Measurements from ENCODE around the gene PJA1. TPM values are rescaled to one million over a fixed set of nuclear protein-coding genes. Genes with fewer than 3 reads are reported as not detected.

The PJA1 gene
- total RNA-seq, 1 experiment from 2014 or later, result 43.1 TPM

DNA sequence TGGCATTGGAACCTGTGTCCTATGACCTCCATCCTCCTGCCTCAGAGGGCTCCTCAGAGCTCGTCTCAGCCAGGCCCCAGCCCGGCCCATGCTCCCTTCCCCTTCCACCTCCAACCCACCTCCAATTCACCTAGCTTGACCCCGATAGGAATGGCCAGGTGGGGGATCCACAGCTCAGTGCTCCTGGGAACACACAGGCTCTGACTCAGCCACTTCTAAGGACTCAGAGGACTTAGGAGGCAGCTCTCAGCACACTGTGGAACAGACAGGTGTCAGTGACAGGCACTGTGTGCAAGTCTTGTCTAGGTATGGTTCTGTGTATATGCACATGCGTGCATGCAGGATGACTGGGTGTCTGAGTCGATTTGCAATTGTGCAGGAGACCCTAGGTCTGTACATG lies 44.8 kb downstream of the PJA1 start:
- H3K4me1 Mint-ChIP-seq, result peaks cover 6% of the 10 kb centered on the region; the same call in 1 of the 2 replicates
- H3K4me3 Mint-ChIP-seq, result no peak overlapping the region
- H3K27me3 Mint-ChIP-seq (ENCODE audit: low read depth), result peaks cover 3% of the 10 kb centered on the region
- ChIA-PET CTCF (interaction anchor here (2.1 to 2.3 kb wide), 3 partner anchors 8 to 101 kb away, joined by 11 to 18 read pairs (median 11); no protein-coding TSS in a partner anchor), POLR2A (no interaction called here)
- no peak overlapping the region for H3K27ac Mint-ChIP-seq
- ATAC-seq, result no peak
- no peak for DNase-seq (ENCODE audit: low spot score)
- H3K9me3 Mint-ChIP-seq, result no peaks in the 10 kb centered on the region
- TF ChIP-seq ZNF416 (CRISPR knock-in tag; IDR thresholded peaks at IDR 0.05) (no peak), SMAD4 (CRISPR knock-in tag; IDR thresholded peaks at IDR 0.05) (no peak), CREM (CRISPR knock-in tag; IDR thresholded peaks at IDR 0.05) (no peak), OVOL2 (CRISPR knock-in tag; IDR thresholded peaks at IDR 0.05; ENCODE audit: borderline replicate concordance) (no peak), JAZF1 (CRISPR knock-in tag; IDR thresholded peaks at IDR 0.05) (no peak), ETV6 (CRISPR knock-in tag; IDR thresholded peaks at IDR 0.05) (no peak), ZNF263 (CRISPR knock-in tag; IDR thresholded peaks at IDR 0.05; ENCODE audit: low read depth) (no peak)
- TF ChIP-seq, protein P1, sequence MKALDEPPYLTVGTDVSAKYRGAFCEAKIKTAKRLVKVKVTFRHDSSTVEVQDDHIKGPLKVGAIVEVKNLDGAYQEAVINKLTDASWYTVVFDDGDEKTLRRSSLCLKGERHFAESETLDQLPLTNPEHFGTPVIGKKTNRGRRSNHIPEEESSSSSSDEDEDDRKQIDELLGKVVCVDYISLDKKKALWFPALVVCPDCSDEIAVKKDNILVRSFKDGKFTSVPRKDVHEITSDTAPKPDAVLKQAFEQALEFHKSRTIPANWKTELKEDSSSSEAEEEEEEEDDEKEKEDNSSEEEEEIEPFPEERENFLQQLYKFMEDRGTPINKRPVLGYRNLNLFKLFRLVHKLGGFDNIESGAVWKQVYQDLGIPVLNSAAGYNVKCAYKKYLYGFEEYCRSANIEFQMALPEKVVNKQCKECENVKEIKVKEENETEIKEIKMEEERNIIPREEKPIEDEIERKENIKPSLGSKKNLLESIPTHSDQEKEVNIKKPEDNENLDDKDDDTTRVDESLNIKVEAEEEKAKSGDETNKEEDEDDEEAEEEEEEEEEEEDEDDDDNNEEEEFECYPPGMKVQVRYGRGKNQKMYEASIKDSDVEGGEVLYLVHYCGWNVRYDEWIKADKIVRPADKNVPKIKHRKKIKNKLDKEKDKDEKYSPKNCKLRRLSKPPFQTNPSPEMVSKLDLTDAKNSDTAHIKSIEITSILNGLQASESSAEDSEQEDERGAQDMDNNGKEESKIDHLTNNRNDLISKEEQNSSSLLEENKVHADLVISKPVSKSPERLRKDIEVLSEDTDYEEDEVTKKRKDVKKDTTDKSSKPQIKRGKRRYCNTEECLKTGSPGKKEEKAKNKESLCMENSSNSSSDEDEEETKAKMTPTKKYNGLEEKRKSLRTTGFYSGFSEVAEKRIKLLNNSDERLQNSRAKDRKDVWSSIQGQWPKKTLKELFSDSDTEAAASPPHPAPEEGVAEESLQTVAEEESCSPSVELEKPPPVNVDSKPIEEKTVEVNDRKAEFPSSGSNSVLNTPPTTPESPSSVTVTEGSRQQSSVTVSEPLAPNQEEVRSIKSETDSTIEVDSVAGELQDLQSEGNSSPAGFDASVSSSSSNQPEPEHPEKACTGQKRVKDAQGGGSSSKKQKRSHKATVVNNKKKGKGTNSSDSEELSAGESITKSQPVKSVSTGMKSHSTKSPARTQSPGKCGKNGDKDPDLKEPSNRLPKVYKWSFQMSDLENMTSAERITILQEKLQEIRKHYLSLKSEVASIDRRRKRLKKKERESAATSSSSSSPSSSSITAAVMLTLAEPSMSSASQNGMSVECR (CRISPR knock-in tag; IDR thresholded peaks at IDR 0.05; ENCODE audit: borderline replicate concordance), result no peak
- TF ChIP-seq, protein P2, sequence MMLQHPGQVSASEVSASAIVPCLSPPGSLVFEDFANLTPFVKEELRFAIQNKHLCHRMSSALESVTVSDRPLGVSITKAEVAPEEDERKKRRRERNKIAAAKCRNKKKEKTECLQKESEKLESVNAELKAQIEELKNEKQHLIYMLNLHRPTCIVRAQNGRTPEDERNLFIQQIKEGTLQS (CRISPR knock-in tag; conservative IDR thresholded peaks at IDR 0.05), result no peak
- TF ChIP-seq, protein P3, sequence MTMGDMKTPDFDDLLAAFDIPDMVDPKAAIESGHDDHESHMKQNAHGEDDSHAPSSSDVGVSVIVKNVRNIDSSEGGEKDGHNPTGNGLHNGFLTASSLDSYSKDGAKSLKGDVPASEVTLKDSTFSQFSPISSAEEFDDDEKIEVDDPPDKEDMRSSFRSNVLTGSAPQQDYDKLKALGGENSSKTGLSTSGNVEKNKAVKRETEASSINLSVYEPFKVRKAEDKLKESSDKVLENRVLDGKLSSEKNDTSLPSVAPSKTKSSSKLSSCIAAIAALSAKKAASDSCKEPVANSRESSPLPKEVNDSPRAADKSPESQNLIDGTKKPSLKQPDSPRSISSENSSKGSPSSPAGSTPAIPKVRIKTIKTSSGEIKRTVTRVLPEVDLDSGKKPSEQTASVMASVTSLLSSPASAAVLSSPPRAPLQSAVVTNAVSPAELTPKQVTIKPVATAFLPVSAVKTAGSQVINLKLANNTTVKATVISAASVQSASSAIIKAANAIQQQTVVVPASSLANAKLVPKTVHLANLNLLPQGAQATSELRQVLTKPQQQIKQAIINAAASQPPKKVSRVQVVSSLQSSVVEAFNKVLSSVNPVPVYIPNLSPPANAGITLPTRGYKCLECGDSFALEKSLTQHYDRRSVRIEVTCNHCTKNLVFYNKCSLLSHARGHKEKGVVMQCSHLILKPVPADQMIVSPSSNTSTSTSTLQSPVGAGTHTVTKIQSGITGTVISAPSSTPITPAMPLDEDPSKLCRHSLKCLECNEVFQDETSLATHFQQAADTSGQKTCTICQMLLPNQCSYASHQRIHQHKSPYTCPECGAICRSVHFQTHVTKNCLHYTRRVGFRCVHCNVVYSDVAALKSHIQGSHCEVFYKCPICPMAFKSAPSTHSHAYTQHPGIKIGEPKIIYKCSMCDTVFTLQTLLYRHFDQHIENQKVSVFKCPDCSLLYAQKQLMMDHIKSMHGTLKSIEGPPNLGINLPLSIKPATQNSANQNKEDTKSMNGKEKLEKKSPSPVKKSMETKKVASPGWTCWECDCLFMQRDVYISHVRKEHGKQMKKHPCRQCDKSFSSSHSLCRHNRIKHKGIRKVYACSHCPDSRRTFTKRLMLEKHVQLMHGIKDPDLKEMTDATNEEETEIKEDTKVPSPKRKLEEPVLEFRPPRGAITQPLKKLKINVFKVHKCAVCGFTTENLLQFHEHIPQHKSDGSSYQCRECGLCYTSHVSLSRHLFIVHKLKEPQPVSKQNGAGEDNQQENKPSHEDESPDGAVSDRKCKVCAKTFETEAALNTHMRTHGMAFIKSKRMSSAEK (CRISPR knock-in tag; IDR thresholded peaks at IDR 0.05; ENCODE audit: borderline replicate concordance), result no peak
- TF ChIP-seq, protein P4, sequence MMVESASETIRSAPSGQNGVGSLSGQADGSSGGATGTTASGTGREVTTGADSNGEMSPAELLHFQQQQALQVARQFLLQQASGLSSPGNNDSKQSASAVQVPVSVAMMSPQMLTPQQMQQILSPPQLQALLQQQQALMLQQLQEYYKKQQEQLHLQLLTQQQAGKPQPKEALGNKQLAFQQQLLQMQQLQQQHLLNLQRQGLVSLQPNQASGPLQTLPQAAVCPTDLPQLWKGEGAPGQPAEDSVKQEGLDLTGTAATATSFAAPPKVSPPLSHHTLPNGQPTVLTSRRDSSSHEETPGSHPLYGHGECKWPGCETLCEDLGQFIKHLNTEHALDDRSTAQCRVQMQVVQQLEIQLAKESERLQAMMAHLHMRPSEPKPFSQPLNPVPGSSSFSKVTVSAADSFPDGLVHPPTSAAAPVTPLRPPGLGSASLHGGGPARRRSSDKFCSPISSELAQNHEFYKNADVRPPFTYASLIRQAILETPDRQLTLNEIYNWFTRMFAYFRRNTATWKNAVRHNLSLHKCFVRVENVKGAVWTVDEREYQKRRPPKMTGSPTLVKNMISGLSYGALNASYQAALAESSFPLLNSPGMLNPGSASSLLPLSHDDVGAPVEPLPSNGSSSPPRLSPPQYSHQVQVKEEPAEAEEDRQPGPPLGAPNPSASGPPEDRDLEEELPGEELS (CRISPR knock-in tag; IDR thresholded peaks at IDR 0.05), result no peak
- no peaks in the 10 kb centered on the region for H3K36me3 Mint-ChIP-seq

DNA sequence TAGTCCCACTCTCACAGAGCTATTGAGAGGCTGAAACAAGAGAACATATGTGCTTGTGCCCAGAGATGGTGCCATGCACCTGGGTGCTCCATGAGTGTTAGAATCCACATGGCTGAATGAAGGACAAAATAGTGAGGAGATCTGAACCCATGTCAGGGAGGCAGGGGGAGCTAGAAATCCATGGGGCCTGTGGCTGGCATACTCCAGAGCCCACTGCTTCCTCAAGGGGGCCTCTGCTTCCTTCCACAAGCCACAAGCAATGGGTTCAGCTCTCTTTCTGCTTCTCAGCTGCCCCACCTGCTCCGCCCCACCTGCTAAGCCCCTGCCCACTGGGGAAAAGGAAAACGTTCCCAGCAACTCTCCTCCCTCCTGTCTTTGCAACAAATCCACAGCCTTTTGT lies 46.1 kb downstream of the PJA1 start:
- CTCF ChIA-PET, result interaction anchor here (0.6 to 2.3 kb wide), 20 partner anchors 9 to 297 kb away, joined by 3 to 18 read pairs (median 4); partner anchors contain the start of gene PJA1
- no peak overlapping the region for H3K4me3 Mint-ChIP-seq
- H3K36me3 Mint-ChIP-seq, result no peaks in the 10 kb centered on the region
- peaks cover 3% of the 10 kb centered on the region; the same call in 1 of the 2 replicates for H3K27me3 Mint-ChIP-seq (ENCODE audit: low read depth)
- ATAC-seq (peak; percentile 82), DNase-seq (ENCODE audit: low spot score) (peak; percentile 23)
- POLR2A ChIA-PET, result no interaction called here
- H3K9me3 Mint-ChIP-seq, result no peaks in the 10 kb centered on the region
- H3K4me1 Mint-ChIP-seq, result peaks cover 6% of the 10 kb centered on the region; the same call in 1 of the 2 replicates
- H3K27ac Mint-ChIP-seq, result no peak overlapping the region
- TF ChIP-seq TCF7 (CRISPR knock-in tag; IDR thresholded peaks at IDR 0.05; ENCODE audit: low read depth), result no peak
- TF ChIP-seq TEAD1 (CRISPR knock-in tag; IDR thresholded peaks at IDR 0.05), result no peak
- no peak for TF ChIP-seq ZNF317 (CRISPR knock-in tag; IDR thresholded peaks at IDR 0.05; ENCODE audit: borderline replicate concordance, low read depth)
- TF ChIP-seq, protein P5, sequence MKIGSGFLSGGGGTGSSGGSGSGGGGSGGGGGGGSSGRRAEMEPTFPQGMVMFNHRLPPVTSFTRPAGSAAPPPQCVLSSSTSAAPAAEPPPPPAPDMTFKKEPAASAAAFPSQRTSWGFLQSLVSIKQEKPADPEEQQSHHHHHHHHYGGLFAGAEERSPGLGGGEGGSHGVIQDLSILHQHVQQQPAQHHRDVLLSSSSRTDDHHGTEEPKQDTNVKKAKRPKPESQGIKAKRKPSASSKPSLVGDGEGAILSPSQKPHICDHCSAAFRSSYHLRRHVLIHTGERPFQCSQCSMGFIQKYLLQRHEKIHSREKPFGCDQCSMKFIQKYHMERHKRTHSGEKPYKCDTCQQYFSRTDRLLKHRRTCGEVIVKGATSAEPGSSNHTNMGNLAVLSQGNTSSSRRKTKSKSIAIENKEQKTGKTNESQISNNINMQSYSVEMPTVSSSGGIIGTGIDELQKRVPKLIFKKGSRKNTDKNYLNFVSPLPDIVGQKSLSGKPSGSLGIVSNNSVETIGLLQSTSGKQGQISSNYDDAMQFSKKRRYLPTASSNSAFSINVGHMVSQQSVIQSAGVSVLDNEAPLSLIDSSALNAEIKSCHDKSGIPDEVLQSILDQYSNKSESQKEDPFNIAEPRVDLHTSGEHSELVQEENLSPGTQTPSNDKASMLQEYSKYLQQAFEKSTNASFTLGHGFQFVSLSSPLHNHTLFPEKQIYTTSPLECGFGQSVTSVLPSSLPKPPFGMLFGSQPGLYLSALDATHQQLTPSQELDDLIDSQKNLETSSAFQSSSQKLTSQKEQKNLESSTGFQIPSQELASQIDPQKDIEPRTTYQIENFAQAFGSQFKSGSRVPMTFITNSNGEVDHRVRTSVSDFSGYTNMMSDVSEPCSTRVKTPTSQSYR (CRISPR knock-in tag; IDR thresholded peaks at IDR 0.05), result no peak
- no peak for TF ChIP-seq ETV6 (CRISPR knock-in tag; IDR thresholded peaks at IDR 0.05)
- TF ChIP-seq KAT7 (CRISPR knock-in tag; IDR thresholded peaks at IDR 0.05; ENCODE audit: borderline replicate concordance), result no peak
- TF ChIP-seq ZNF396 (CRISPR knock-in tag; IDR thresholded peaks at IDR 0.05; ENCODE audit: borderline replicate concordance), result no peak
- TF ChIP-seq, protein P4 (CRISPR knock-in tag; IDR thresholded peaks at IDR 0.05), result no peak
- TF ChIP-seq CREB1 (CRISPR knock-in tag; IDR thresholded peaks at IDR 0.05), result no peak

All from WTC11 (cell line).